Stimulated activated memory B cell treated with anti-CD40 and anti-IgM and Interleukin-4, amounts not matched to agents 10 μg/mL and 1 μg/mL and 100 μg/mL, for 72 hours (primary cell): Measurements from ENCODE around the gene KIF5B.
"Not testable (repeated sequence)": the region's sequence is repeated elsewhere in the genome, so short reads cannot be mapped to it uniquely, and the experiment has no call there.

Experiments
- ATAC-seq: fragments of 150-1000 bp; cut with Tn5 transposase; 2 replicates; pipeline ENCODE4 v1.10.0; 2021
- H3K27ac Mint-ChIP-seq: one replicate; pipeline ENCODE4 v1.8.0; 2022; ENCODE audit warnings: mild to moderate bottlenecking, mixed read lengths
- H3K27me3 Mint-ChIP-seq: one replicate; pipeline ENCODE4 v1.8.0; 2022; ENCODE audit warnings: mixed read lengths
- H3K36me3 Mint-ChIP-seq: one replicate; pipeline ENCODE4 v1.8.0; 2022; ENCODE audit warnings: mixed read lengths
- H3K4me1 Mint-ChIP-seq: one replicate; pipeline ENCODE4 v1.8.0; 2022; ENCODE audit warnings: mixed read lengths
- H3K4me3 Mint-ChIP-seq: one replicate; pipeline ENCODE4 v1.8.0; 2022; ENCODE audit warnings: mild to moderate bottlenecking, moderate library complexity, mixed read lengths
- H3K9me3 Mint-ChIP-seq: one replicate; pipeline ENCODE4 v1.8.0; 2022; ENCODE audit warnings: mixed read lengths

The KIF5B gene

DNA sequence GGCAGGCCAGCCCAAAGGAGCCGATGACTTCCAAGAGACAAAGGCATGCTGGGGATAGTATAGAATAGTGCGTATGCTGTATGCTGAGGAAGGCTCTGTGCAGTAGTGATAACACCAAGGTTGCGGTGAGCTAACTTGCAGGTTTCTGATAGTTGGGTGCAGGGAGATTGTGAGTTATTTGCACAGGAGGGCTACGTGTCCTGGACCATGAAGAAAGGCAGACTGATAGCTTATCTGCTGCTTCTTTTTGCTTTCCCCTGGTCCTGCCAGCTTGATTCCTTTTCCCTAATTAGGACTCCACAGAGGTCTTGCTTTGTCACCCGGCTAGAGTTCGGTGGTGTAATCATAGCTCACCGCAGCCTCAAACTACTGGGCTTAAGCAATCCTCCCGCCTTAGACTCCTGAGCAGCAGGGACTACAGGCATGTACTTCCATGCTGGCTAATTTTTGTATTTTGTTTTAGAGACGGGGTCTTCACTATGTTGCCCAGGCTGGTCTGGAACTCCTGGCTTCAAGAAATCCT lies 83.6 kb downstream of the KIF5B start:
- no peak overlapping the region for H3K4me3 Mint-ChIP-seq
- no peak for ATAC-seq
- peaks cover 8% of the 10 kb centered on the region for H3K4me1 Mint-ChIP-seq
- no peaks in the 10 kb centered on the region for H3K27me3 Mint-ChIP-seq
- no peak overlapping the region for H3K27ac Mint-ChIP-seq
- H3K9me3 Mint-ChIP-seq, result no peaks in the 10 kb centered on the region
- no peaks in the 10 kb centered on the region for H3K36me3 Mint-ChIP-seq

DNA sequence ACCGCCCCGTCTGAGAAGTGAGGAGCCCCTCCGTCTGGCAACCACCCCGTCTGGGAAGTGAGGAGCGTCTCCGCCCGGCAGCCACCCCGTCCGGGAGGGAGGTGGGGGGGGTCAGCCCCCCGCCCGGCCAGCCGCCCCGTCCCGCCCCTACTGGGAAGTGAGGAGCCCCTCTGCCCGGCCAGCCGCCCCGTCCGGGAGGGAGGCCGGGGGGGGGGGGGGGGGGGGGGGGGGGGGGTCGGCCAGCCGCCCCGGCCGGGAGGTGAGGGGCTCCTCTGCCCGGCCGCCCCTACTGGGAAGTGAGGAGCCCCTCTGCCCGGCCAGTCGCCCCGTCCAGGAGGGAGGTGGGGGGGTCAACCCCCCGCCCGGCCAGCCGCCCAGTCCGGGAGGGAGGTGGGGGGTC lies 86.4 kb downstream of the KIF5B start:
- not testable (repeated sequence) for H3K4me1 Mint-ChIP-seq, H3K9me3 Mint-ChIP-seq, ATAC-seq, H3K27ac Mint-ChIP-seq, H3K36me3 Mint-ChIP-seq, H3K4me3 Mint-ChIP-seq, H3K27me3 Mint-ChIP-seq

- no peaks in the 10 kb centered on the region for H3K27me3 Mint-ChIP-seq
- peaks cover 10% of the 10 kb centered on the region for H3K4me1 Mint-ChIP-seq
- no peak overlapping the region for H3K27ac Mint-ChIP-seq
- no peak for ATAC-seq
- H3K9me3 Mint-ChIP-seq, result no peaks in the 10 kb centered on the region
- H3K36me3 Mint-ChIP-seq, result no peaks in the 10 kb centered on the region
- no peak overlapping the region for H3K4me3 Mint-ChIP-seq
Measured at GRCh38 chr10:31963589-31963980, 92.6 kb downstream of the KIF5B start.

DNA sequence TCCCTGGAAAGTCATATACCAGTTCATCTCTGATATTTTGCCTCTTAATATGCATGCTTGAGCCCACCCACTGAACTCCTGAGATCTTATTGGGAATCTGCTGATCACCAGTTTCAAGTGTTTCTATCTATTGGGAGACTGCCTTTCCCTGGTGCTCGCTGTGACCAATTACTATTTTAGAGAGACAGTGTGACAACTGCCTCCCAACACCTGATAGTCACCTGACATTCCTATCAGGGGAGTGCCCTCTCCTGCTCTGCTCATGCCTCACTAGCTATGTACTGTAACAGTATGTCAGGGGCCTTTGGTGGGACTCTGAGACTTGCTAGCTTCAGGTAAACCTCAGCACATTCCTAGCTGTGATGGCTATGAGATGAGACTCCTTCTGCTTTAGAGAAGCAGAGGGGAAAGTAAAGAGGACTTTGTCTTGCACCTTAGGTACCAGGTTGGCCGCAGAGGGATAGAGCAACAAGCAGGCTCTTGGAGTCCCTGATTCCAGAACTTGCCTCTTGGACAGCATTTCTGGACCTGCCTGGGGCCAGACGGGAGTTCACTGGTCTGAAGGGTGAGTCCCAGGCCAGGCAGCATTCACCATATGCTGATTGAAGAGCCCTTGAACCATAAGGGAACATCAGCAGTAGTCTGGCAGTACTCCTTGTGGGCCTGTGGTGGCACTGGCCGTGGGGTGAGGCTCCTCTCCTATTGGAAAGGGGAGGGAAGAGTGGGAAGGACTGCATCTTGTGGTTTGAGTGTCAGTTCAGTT lies 93.2 kb downstream of the KIF5B start:
- Mint-ChIP-seq H3K4me3 (no peak overlapping the region), H3K9me3 (no peaks in the 10 kb centered on the region), H3K27ac (no peak overlapping the region), H3K4me1 (peaks cover 10% of the 10 kb centered on the region), H3K36me3 (no peaks in the 10 kb centered on the region), H3K27me3 (no peaks in the 10 kb centered on the region)
- no peak for ATAC-seq

DNA sequence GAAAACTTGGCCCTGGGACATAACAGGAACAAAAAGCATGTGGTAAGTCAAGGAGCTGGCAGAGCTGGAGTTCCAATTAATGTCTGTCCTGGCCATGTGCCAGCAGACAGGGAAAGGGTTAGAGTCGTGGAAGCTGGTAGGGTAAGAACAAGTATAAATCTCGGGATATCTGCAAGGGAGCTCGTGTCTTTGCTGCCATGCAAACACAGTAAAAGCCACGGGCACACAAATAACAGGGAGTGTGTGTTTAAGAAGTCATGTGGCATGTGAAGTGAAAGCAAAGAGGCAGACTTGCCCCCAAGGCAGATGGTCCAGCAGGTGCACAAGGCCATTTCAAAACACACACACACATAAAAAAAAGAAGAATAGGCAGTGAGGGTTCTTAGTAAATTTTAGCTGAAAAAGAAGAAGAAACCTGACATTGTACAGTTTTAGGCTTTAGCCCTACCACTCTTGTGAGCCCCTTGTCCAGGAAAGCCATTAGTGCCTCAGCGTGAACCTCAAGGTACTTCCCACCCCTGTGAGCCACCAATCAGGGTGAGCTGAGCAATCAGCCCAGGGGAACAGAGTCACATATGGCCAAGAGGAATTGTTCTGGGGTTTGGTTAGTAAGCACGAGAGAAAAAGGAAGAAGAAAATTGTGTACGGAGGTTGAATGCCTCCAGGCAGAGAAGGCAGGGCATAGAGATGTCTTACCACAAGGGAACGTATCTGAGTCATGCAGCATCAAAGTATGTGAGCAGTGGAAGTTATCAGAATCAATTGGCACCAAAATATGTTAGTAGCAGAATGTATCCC lies 94.7 kb downstream of the KIF5B start:
- Mint-ChIP-seq H3K27me3 (no peaks in the 10 kb centered on the region), H3K9me3 (no peaks in the 10 kb centered on the region), H3K4me3 (no peak overlapping the region), H3K27ac (no peak overlapping the region), H3K36me3 (peaks cover under 1% of the 10 kb centered on the region), H3K4me1 (peaks cover 10% of the 10 kb centered on the region)
- ATAC-seq, result peak; percentile 66

- Mint-ChIP-seq H3K36me3 (peaks cover 8% of the 10 kb centered on the region), H3K4me1 (peaks cover 10% of the 10 kb centered on the region), H3K27me3 (no peaks in the 10 kb centered on the region), H3K27ac (no peak overlapping the region), H3K4me3 (no peak overlapping the region), H3K9me3 (peaks cover 3% of the 10 kb centered on the region)
- no peak for ATAC-seq
Measured at GRCh38 chr10:31959461-31960173, 96.6 kb downstream of the KIF5B start.
